ENCODE data around the gene SORBS1.

DNA sequence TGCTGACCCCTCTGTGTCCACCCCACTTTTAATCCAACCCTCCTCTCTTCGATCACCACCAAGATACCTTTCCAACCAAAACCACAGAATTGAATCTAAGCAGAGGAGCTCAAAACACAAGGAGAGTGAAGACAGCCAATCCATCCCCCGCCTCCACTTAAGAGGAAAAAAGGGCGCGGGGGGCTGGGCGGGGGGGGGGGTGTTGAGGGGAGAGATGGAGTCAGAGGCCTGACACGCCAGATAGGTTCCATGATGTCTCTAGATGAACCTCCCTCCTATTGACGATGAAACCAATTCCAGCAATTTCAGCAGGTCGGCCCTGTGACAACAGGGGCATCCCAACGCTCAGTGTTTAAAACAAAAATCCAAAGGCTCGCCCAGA is 1.3 kb downstream of the SORBS1 start:
- TF ChIP-seq, protein P1, sequence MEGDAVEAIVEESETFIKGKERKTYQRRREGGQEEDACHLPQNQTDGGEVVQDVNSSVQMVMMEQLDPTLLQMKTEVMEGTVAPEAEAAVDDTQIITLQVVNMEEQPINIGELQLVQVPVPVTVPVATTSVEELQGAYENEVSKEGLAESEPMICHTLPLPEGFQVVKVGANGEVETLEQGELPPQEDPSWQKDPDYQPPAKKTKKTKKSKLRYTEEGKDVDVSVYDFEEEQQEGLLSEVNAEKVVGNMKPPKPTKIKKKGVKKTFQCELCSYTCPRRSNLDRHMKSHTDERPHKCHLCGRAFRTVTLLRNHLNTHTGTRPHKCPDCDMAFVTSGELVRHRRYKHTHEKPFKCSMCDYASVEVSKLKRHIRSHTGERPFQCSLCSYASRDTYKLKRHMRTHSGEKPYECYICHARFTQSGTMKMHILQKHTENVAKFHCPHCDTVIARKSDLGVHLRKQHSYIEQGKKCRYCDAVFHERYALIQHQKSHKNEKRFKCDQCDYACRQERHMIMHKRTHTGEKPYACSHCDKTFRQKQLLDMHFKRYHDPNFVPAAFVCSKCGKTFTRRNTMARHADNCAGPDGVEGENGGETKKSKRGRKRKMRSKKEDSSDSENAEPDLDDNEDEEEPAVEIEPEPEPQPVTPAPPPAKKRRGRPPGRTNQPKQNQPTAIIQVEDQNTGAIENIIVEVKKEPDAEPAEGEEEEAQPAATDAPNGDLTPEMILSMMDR (IDR thresholded peaks at IDR 0.05) = no peak
- TF ChIP-seq POLR2A (IDR thresholded peaks at IDR 0.05) = no peak
